Ovary (tissue), 3 donors: ENCODE measurements around the gene NPIPA3.
"Not testable (repeated sequence)": the region's sequence is repeated elsewhere in the genome, so short reads cannot be mapped to it uniquely, and the experiment has no call there.

Source experiments
- CTCF ChIP-seq, 3 donors: fragments of 450-650 bp in 2 of 3; fragments of 200-600 bp in 1 of 3; IDR thresholded peaks; one replicate each; pipeline versions ENCODE4 v1.5.1 to v1.8.0; 2016 to 2022; ENCODE audit warnings: antibody characterized with exemption in 3 of 3, mild to moderate bottlenecking in 1 of 3
- EP300 ChIP-seq: sonication (generic); formaldehyde crosslinking; IDR thresholded peaks from one replicate; pipeline ENCODE4 v1.6.1; 2017; ENCODE audit warnings: antibody characterized with exemption
- POLR2A ChIP-seq: fragments of 450-650 bp; IDR thresholded peaks from one replicate; pipeline ENCODE4 v1.6.1; 2017; ENCODE audit warnings: antibody characterized with exemption, mild to moderate bottlenecking, moderate library complexity
- donor health status: DM: no; HTN: no; CAD: no.

- not testable (repeated sequence) for TF ChIP-seq POLR2A; CTCF (IDR thresholded peaks at IDR 0.05); EP300
These were observed 39.3 kb downstream of the NPIPA3 start, which contains the start of gene NPIPA2 for GRCh38 chr16:14742273-14743128.
